GM18909 (cell line): ENCODE measurements around the gene CHI3L1.

ENCODE experiments used
- ATAC-seq: cut with Tn5 transposase; IDR thresholded peaks from one replicate; pipeline ENCODE4 v1.9.1; 2021; ENCODE audit warnings: mild to moderate bottlenecking; ENCODE audit not compliant: unreplicated experiment, poor library complexity

Gene CHI3L1

GRCh38 chr1:203170625-203171330 lies 15.7 kb downstream of the CHI3L1 start:
- ATAC-seq: no peak

GRCh38 chr1:203169770-203170520 lies 16.6 kb downstream of the CHI3L1 start:
- no peak for ATAC-seq

- ATAC-seq: no peak
These were observed 17.5 kb downstream of the CHI3L1 start for GRCh38 chr1:203168991-203169390.

GRCh38 chr1:203168256-203168786 lies 18.2 kb downstream of the CHI3L1 start:
- ATAC-seq: no peak

- no peak for ATAC-seq
These were observed 18.6 kb downstream of the CHI3L1 start for GRCh38 chr1:203167913-203168200.

- no peak for ATAC-seq
These were observed 19.2 kb downstream of the CHI3L1 start for GRCh38 chr1:203167026-203167912.

- no peak for ATAC-seq
These were observed 20.1 kb downstream of the CHI3L1 start for GRCh38 chr1:203166192-203166940.

- no peak for ATAC-seq
These were observed 20.7 kb downstream of the CHI3L1 start for GRCh38 chr1:203165800-203166161.

- no peak for ATAC-seq
These were observed 21.3 kb downstream of the CHI3L1 start for GRCh38 chr1:203165101-203165799.

GRCh38 chr1:203163891-203164635 lies 22.4 kb downstream of the CHI3L1 start:
- ATAC-seq: no peak

GRCh38 chr1:203162403-203162802 lies 24.1 kb downstream of the CHI3L1 start:
- no peak for ATAC-seq

- ATAC-seq: no peak
These were observed 24.8 kb downstream of the CHI3L1 start for GRCh38 chr1:203161703-203162102.

- ATAC-seq: no peak
These were observed 25.3 kb downstream of the CHI3L1 start for GRCh38 chr1:203161175-203161574.

GRCh38 chr1:203159844-203160243 lies 26.7 kb downstream of the CHI3L1 start:
- no peak for ATAC-seq

GRCh38 chr1:203158960-203159665 lies 27.4 kb downstream of the CHI3L1 start:
- ATAC-seq: no peak

GRCh38 chr1:203158423-203158822 lies 28.1 kb downstream of the CHI3L1 start:
- ATAC-seq: no peak

- ATAC-seq: no peak
These were observed 30.2 kb downstream of the CHI3L1 start for GRCh38 chr1:203156280-203156679.
